Heart left ventricle (tissue), 13 donors: Measurements from ENCODE around the gene LPCAT1.

Experiments
- POLR2A ChIP-seq, 2 donors: fragments of 450-650 bp; IDR thresholded peaks; one replicate each; pipeline ENCODE4 v1.6.1; 2017; ENCODE audit warnings: antibody characterized with exemption in 2 of 2, mild to moderate bottlenecking in 2 of 2, moderate library complexity in 2 of 2
- TF ChIP-seq, protein P1 (sequence below), 12 donors: fragments of 200-600 bp; sonication (generic) in 4 of 12; IDR thresholded peaks; one replicate each; pipeline versions ENCODE4 v1.5.0 to v1.8.0; 2018 to 2022; ENCODE audit warnings: antibody characterized with exemption in 12 of 12, mild to moderate bottlenecking in 5 of 12
- donor health status: ischemic (EF 13 %, LVEDD 7.1; RV severe dilation, severe dysfunction).
- donor health status: DM: no; HTN: yes; CAD: no.
- donor health status: DM: no; HTN: no; CAD: no.
- donor health status: ischemic (EF 25% LVEDD 6.9; RV normal size, moderate dysfunction).
- donor health status: ischemic (EF 25% LVEDD 5.7; RV mildly dilated, moderate dysfunction).
- donor health status: ischemic (EF 35%, LVEDD 5.7; RV mildly dilated, moderate dysfunction).
- donor health status: nonischemic (EF 11% LVEDD 7.7; RV severe dilation, severe dysfunction).
- donor health status: DM: yes; HTN: yes; CAD: no.
- donor health status: PGD.
- donor health status: ischemic (EF 29% LVEDD 5.4; RV normal size, mild dysfunction).
- donor health status: nonischemic (EF 23%, LVEDD 6.1; RV moderate dilation, normal function).

DNA sequence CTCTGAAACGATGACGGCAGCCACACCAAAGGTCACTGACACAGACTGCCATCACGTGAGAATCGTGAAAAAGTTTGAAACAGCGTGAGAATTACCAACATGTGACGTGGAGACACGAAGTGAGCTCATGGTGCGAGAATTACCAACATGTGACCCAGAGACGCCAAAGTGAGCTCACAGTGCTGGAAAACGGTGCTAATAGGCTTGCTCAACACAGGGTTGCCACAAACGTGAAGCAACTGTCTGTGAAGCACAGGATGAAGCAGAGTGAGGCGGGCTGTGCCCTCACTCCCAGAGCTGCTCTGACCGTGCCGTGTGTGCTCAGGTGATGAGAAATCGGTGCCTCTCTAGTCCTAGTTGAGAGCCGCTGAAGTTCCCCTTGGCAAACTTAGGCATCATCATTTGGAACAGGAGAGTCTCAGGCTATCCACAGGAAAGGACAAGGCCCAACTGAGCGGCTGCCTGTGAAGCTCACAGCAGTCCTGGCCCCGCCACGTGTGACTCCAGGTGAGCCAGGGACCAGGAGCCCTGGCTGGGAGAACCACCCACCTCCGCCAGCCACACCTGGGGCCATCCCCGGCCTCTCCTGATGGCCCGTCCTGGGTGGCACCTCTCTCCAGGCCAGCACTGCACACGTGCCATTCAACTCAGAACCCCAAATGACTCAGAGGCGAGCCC lies 48.8 kb downstream of the LPCAT1 start:
- TF ChIP-seq, protein P1, sequence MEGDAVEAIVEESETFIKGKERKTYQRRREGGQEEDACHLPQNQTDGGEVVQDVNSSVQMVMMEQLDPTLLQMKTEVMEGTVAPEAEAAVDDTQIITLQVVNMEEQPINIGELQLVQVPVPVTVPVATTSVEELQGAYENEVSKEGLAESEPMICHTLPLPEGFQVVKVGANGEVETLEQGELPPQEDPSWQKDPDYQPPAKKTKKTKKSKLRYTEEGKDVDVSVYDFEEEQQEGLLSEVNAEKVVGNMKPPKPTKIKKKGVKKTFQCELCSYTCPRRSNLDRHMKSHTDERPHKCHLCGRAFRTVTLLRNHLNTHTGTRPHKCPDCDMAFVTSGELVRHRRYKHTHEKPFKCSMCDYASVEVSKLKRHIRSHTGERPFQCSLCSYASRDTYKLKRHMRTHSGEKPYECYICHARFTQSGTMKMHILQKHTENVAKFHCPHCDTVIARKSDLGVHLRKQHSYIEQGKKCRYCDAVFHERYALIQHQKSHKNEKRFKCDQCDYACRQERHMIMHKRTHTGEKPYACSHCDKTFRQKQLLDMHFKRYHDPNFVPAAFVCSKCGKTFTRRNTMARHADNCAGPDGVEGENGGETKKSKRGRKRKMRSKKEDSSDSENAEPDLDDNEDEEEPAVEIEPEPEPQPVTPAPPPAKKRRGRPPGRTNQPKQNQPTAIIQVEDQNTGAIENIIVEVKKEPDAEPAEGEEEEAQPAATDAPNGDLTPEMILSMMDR (IDR thresholded peaks at IDR 0.05), result no peak
- TF ChIP-seq POLR2A (IDR thresholded peaks at IDR 0.05), result no peak
